ENCODE results near the gene HSF2BP.
"Not testable (repeated sequence)": the region's sequence is repeated elsewhere in the genome, so short reads cannot be mapped to it uniquely, and the experiment has no call there.

Gene HSF2BP

DNA sequence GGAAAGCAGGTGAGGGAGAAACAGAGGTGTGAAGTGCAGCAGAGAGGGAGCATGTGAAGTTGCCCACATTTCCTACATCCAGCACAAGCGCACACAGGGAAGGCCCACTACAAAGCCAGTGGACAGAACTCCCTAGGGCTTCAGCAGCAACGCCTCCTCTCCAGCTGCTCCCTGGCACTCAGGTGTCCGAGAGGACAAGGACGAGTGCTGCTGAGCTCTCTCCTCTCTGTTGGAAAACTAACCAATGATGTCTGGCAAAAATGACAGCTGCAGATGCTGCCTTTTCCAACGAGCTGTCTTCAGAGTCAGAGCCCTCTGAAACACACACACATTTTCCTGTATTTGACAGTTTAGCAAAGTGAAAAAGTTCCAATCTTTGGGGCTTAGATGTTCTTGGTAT, 86.8 kb downstream of the HSF2BP start:
- Histone ChIP-seq H3K36me3 (ENCODE audit: insufficient read depth, low read length) (no peaks in the 10 kb centered on the region), H3K27ac (ENCODE audit: low read depth, low read length) (no peak overlapping the region), H3K9me3 (ENCODE audit: insufficient read depth, low read depth, low read length) (no peaks in the 10 kb centered on the region), H3K4me1 (ENCODE audit: insufficient read depth, low read length) (no peaks in the 10 kb centered on the region), H3K27me3 (ENCODE audit: insufficient read depth, low read length) (no peaks in the 10 kb centered on the region), H3K9ac (ENCODE audit: low read depth, low read length) (no peak overlapping the region), H3K4me3 (ENCODE audit: low read length) (no peak overlapping the region)
- WGBS: 87% methylated on average over 5 of the region's 5 CpGs

DNA sequence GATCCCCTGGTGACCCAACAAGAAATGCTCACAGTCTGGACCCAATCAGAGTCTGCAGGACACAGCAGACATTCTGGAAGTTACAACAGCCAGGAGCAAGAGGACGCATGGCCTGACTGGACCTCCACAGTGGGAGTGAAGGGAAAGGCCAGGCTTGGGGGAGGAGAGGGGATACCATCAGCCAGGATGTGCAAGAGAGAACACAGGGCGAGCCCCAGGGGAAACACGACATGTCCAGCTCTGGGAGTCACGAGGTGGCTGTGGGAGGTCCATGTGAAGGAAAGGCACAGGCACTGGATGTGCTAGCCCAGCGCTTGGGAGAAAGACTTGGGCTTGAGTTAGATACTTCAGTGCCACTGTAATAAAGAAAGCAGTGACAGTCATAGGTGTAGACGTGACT, 87.3 kb downstream of the HSF2BP start:
- Histone ChIP-seq H3K27ac (ENCODE audit: low read depth, low read length) (no peak overlapping the region), H3K4me3 (ENCODE audit: low read length) (no peak overlapping the region), H3K9me3 (ENCODE audit: insufficient read depth, low read depth, low read length) (no peaks in the 10 kb centered on the region), H3K4me1 (ENCODE audit: insufficient read depth, low read length) (no peaks in the 10 kb centered on the region), H3K9ac (ENCODE audit: low read depth, low read length) (no peak overlapping the region), H3K27me3 (ENCODE audit: insufficient read depth, low read length) (no peaks in the 10 kb centered on the region), H3K36me3 (ENCODE audit: insufficient read depth, low read length) (no peaks in the 10 kb centered on the region)
- WGBS: 90% methylated on average over 6 of the region's 6 CpGs

DNA sequence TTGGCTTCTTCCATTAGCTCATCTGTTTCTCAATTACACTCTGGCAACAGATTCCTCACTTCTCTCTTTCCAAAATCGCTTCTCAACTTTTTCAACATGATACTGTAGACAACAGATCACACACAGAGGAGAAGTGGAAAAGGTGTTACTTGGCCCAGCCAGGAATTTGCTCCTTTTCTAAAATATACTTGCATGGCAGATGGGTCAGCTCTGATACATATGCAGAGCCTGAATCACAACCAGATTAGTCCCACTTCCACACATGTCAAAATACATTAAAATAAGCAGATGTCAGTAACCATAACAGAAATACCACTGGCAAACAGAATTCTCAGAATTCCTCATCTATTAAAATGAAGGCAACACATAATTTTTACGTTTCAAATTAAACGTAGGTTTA, 89.1 kb downstream of the HSF2BP start:
- not testable (repeated sequence) for H3K9me3 ChIP-seq (ENCODE audit: insufficient read depth, low read depth, low read length); H3K36me3 ChIP-seq (ENCODE audit: insufficient read depth, low read length); H3K4me1 ChIP-seq (ENCODE audit: insufficient read depth, low read length); H3K27ac ChIP-seq (ENCODE audit: low read depth, low read length); H3K9ac ChIP-seq (ENCODE audit: low read depth, low read length); H3K4me3 ChIP-seq (ENCODE audit: low read length); H3K27me3 ChIP-seq (ENCODE audit: insufficient read depth, low read length)
- no CpG with 5 or more reads among the region's 3 CpGs for WGBS

DNA sequence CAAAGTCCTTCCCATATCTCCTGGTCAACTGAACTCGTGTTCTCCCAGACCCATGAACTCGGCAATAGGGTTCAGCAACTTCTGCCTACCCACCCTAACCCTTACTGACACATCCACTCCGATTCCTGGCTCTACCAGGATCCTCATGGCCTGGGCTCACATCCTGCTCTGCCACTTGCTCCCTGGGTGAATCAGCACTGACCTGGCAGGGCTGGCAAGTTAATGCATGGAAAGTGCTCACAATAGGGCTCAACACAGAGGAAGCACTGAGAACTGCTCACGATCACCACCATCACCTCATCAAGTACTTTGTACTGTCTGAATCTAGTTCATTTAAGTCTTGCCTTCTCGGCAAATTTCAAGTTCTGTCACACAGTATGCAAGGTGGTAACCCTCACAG, 96.8 kb downstream of the HSF2BP start:
- H3K27ac ChIP-seq (ENCODE audit: low read depth, low read length); H3K4me3 ChIP-seq (ENCODE audit: low read length); H3K36me3 ChIP-seq (ENCODE audit: insufficient read depth, low read length); H3K9me3 ChIP-seq (ENCODE audit: insufficient read depth, low read depth, low read length); H3K9ac ChIP-seq (ENCODE audit: low read depth, low read length); H3K4me1 ChIP-seq (ENCODE audit: insufficient read depth, low read length); H3K27me3 ChIP-seq (ENCODE audit: insufficient read depth, low read length): not testable (repeated sequence)
- WGBS: no CpG with 5 or more reads among the region's 5 CpGs

DNA sequence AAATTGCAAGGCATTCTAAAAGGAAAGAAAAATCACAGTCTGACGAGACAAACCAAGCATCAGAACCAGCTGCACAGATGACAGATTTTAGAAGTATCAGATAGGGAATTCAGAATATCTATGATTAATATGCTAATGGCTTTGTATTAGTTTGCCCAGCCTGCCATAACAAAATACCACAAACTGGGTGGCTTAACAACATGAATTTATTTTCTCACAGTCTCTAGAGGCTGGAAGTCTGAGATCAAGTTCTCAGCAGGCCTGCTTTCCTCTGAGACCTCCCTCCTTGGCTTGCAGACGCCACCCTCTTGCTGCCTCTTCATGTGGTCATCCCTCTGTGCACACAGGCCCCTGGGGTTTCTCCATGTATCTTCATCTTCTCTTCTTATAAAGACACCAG, 118.7 kb downstream of the HSF2BP start:
- not testable (repeated sequence) for H3K27ac ChIP-seq (ENCODE audit: low read depth, low read length); H3K4me1 ChIP-seq (ENCODE audit: insufficient read depth, low read length); H3K9me3 ChIP-seq (ENCODE audit: insufficient read depth, low read depth, low read length); H3K27me3 ChIP-seq (ENCODE audit: insufficient read depth, low read length); H3K4me3 ChIP-seq (ENCODE audit: low read length); H3K9ac ChIP-seq (ENCODE audit: low read depth, low read length); H3K36me3 ChIP-seq (ENCODE audit: insufficient read depth, low read length)
- WGBS: no CpG with 5 or more reads among the region's 2 CpGs

DNA sequence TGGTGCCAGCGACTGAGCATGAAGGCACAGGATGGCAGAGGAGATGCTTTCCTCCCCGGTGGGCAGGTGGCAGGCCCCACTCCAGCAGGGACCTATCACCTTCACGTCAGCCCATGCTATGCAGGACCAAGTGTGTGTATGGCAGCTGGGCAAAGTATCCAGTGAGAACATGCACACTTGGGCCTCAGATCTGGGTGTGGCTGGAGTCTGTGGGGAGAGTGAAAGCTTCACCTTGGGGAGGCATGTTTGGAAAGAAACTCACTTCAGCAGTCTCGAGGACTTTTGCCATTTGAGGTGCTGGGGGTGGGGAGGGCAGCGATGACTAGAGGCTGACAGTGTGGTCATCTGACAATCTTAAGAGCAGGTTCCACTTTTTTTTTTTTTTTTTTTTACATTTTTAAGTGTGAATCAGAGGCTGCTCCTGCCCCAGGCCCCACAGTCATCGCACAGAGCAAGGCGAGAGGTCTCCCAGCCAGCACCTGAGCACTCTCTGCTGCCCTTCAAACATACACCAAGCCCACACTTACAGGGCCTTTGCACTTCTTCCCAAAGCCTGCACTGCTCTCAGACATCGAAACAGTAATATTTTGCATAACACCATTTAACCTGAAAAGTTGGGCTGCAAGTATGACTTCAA, 136.7 kb downstream of the HSF2BP start:
- H3K9me3 ChIP-seq (ENCODE audit: insufficient read depth, low read depth, low read length); H3K36me3 ChIP-seq (ENCODE audit: insufficient read depth, low read length); H3K4me3 ChIP-seq (ENCODE audit: low read length); H3K9ac ChIP-seq (ENCODE audit: low read depth, low read length); H3K4me1 ChIP-seq (ENCODE audit: insufficient read depth, low read length); H3K27me3 ChIP-seq (ENCODE audit: insufficient read depth, low read length); H3K27ac ChIP-seq (ENCODE audit: low read depth, low read length): not testable (repeated sequence)
- no CpG with 5 or more reads among the region's 8 CpGs for WGBS

DNA sequence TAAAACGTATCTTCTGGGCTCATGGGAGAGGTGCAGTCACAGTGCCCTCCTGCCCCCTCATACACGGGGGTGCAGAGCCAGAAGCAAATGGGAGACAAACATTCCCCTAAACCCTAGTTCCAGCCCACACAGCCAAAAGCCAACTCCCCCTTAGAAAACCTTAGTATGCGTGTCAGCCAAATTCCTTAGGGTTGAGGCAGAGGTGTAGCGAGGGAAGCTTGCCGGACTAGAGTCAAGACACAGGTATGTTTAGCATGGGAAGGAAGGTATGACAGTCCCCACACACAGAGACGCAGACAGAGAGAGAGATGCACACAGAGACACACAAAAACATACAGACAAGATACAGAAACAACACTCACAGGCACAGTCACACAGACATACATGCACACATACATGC, 141.6 kb downstream of the HSF2BP start:
- H3K9ac ChIP-seq (ENCODE audit: low read depth, low read length); H3K27me3 ChIP-seq (ENCODE audit: insufficient read depth, low read length); H3K4me3 ChIP-seq (ENCODE audit: low read length); H3K36me3 ChIP-seq (ENCODE audit: insufficient read depth, low read length); H3K27ac ChIP-seq (ENCODE audit: low read depth, low read length); H3K4me1 ChIP-seq (ENCODE audit: insufficient read depth, low read length); H3K9me3 ChIP-seq (ENCODE audit: insufficient read depth, low read depth, low read length): not testable (repeated sequence)
- WGBS: no CpG with 5 or more reads among the region's 6 CpGs

DNA sequence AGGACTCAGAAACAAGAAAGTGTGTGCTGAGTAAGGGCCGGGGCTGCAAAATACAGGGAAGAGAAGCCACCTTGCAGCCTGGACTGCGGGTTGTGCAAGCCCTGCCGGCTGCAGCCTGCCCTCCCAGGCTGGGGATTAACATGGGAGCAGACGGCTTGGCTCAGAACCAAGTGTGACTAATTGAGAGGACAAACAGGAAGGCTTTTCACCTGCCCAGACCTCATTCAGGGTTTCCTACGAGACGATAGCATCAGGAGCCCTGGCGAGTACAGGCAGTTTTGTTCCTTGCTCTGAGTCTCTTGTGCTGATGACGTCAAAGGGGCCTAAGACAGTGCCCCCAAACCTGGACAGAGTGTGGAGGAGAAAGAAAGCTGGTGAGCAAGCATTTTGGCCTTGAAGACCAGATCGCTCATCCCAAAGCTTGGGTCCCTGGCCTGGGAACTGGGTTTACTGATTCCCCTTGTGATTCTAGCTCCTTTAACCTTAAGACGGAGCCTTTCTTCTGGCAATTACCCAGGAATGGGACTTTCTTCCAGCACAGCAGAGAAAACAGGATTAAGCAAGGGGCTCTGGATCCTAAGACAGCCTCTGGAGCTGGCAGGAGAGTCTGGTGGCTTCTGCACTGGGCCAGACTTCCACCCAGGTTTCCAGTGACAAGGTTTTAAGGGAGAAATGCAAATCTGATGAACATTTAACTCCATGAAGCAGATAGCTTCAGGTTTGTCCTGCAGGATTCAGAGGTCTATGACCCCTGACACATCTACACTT, 142.2 kb downstream of the HSF2BP start:
- H3K36me3 ChIP-seq (ENCODE audit: insufficient read depth, low read length); H3K9me3 ChIP-seq (ENCODE audit: insufficient read depth, low read depth, low read length); H3K4me3 ChIP-seq (ENCODE audit: low read length); H3K9ac ChIP-seq (ENCODE audit: low read depth, low read length); H3K27me3 ChIP-seq (ENCODE audit: insufficient read depth, low read length); H3K4me1 ChIP-seq (ENCODE audit: insufficient read depth, low read length); H3K27ac ChIP-seq (ENCODE audit: low read depth, low read length): not testable (repeated sequence)
- no CpG with 5 or more reads among the region's 10 CpGs for WGBS

DNA sequence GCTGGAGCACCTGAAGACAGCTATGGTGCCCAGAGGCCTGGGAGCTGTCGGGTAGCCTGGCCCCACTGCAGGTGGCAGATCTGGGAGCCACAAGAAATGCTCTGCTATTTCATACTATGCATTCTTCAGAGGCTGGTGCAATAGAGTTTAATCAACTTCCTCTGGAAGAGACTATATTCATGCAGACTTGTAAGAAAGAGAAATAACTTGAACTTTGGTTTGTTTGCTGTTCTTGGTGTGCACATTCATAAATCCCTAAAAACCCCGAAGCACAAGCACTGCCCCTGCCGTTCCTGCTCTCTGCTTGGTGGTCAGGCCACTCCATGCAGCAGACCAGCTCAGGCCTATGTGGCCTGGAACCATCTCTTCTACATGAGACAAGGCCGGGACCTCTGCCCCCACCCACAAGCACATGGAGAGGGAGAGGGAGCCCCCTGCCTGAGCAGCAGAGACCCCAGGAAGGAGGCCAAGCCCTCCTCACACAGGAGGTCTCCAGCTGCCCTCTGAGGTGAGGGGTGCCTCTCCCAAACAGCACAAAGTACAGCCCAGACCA, 142.9 kb downstream of the HSF2BP start:
- not testable (repeated sequence) for H3K27ac ChIP-seq (ENCODE audit: low read depth, low read length); H3K9me3 ChIP-seq (ENCODE audit: insufficient read depth, low read depth, low read length); H3K9ac ChIP-seq (ENCODE audit: low read depth, low read length); H3K4me3 ChIP-seq (ENCODE audit: low read length); H3K27me3 ChIP-seq (ENCODE audit: insufficient read depth, low read length); H3K4me1 ChIP-seq (ENCODE audit: insufficient read depth, low read length); H3K36me3 ChIP-seq (ENCODE audit: insufficient read depth, low read length)
- no CpG with 5 or more reads among the region's 4 CpGs for WGBS

DNA sequence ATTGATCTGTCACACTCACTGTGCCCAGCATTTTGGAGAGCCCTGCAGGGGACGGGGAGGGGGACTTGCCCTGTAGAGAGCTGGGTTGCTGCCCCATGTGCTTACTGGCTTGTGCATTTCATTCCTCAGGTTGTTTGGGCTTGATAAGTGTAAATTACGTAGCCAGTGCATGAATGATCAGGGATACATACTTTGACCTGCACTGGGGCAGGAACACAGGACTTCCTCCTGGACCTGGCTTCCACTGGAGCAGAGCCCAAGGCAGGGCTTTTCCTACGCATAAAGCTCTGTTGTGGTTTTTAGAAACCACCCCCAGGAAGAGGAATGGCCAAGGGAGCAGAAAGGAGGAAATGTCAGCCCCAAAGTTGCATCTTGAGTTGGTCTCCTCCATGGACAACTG, 144.5 kb downstream of the HSF2BP start:
- WGBS: no CpG with 5 or more reads among the region's 3 CpGs
- H3K4me3 ChIP-seq (ENCODE audit: low read length); H3K27me3 ChIP-seq (ENCODE audit: insufficient read depth, low read length): not testable (repeated sequence)

DNA sequence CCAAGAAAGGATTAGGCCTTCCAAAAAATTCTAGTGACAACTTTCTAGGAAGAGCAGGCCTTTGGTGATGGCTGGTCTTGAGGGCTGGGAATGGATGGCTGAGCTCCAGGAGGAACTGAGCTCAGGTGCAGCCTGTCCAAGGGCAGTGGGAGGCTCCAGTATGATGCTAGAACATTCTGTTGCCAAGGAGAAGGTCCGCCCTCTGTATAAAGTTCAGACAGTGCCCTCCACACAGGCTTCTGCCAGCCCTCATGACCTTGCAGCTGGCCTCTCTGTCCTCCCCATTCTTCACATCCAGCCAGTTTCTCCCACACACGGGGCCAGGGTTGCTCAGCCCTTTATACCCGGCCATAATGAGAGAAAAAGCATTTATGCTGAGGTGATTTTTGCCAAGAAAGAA, 146.3 kb downstream of the HSF2BP start:
- not testable (repeated sequence) for H3K4me3 ChIP-seq (ENCODE audit: low read length); H3K9me3 ChIP-seq (ENCODE audit: insufficient read depth, low read depth, low read length); H3K27ac ChIP-seq (ENCODE audit: low read depth, low read length); H3K4me1 ChIP-seq (ENCODE audit: insufficient read depth, low read length); H3K27me3 ChIP-seq (ENCODE audit: insufficient read depth, low read length); H3K36me3 ChIP-seq (ENCODE audit: insufficient read depth, low read length); H3K9ac ChIP-seq (ENCODE audit: low read depth, low read length)
- no CpG with 5 or more reads among the region's 3 CpGs for WGBS

More for the DNA sequence above, 144.5 kb downstream of the HSF2BP start:
- H3K9me3 ChIP-seq (ENCODE audit: insufficient read depth, low read depth, low read length); H3K27ac ChIP-seq (ENCODE audit: low read depth, low read length); H3K9ac ChIP-seq (ENCODE audit: low read depth, low read length); H3K36me3 ChIP-seq (ENCODE audit: insufficient read depth, low read length); H3K4me1 ChIP-seq (ENCODE audit: insufficient read depth, low read length): not testable (repeated sequence)

DNA sequence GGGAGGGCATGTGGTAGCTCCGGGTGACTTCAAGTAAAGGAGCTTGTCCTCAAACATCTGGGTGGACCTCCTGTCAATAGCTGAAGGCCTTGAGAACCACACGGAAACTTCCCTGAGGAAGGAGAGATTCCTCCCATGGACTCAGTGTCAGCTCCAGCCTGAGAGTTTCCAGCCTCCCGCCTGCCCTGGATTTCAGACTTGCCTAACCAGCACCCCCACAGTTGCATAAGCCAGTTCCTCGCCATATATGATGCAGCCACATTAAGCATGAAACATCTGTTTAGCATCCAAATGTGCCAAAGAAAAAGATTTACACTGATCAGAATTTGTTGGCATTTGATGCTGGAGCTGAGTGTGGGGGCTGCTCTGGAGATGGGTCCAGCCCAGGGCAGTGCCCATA, 148.1 kb downstream of the HSF2BP start:
- not testable (repeated sequence) for H3K9me3 ChIP-seq (ENCODE audit: insufficient read depth, low read depth, low read length); H3K27ac ChIP-seq (ENCODE audit: low read depth, low read length); H3K4me1 ChIP-seq (ENCODE audit: insufficient read depth, low read length); H3K36me3 ChIP-seq (ENCODE audit: insufficient read depth, low read length); H3K9ac ChIP-seq (ENCODE audit: low read depth, low read length); H3K4me3 ChIP-seq (ENCODE audit: low read length); H3K27me3 ChIP-seq (ENCODE audit: insufficient read depth, low read length)
- no CpG with 5 or more reads among the region's 4 CpGs for WGBS

Measured in HUES64 (cell line).